Measurements from ENCODE around the gene TMEM8B.

- TF ChIP-seq YY1 (IDR thresholded peaks at IDR 0.05; ENCODE audit: low read depth, low read length) (no peak), POLR2AphosphoS5 (IDR thresholded peaks at IDR 0.05; ENCODE audit: low read length) (no peak), TCF7 (IDR thresholded peaks at IDR 0.05; ENCODE audit: borderline replicate concordance) (no peak), POLR2AphosphoS2 (IDR thresholded peaks at IDR 0.05; ENCODE audit: low read depth, low read length) (no peak), POLR2A (IDR thresholded peaks at IDR 0.05; ENCODE audit: low read depth, low read length) (no peak), RAD51 (IDR thresholded peaks at IDR 0.05) (no peak)
- TF ChIP-seq, protein P1, sequence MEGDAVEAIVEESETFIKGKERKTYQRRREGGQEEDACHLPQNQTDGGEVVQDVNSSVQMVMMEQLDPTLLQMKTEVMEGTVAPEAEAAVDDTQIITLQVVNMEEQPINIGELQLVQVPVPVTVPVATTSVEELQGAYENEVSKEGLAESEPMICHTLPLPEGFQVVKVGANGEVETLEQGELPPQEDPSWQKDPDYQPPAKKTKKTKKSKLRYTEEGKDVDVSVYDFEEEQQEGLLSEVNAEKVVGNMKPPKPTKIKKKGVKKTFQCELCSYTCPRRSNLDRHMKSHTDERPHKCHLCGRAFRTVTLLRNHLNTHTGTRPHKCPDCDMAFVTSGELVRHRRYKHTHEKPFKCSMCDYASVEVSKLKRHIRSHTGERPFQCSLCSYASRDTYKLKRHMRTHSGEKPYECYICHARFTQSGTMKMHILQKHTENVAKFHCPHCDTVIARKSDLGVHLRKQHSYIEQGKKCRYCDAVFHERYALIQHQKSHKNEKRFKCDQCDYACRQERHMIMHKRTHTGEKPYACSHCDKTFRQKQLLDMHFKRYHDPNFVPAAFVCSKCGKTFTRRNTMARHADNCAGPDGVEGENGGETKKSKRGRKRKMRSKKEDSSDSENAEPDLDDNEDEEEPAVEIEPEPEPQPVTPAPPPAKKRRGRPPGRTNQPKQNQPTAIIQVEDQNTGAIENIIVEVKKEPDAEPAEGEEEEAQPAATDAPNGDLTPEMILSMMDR (IDR thresholded peaks at IDR 0.05 in 2 of 3, conservative IDR thresholded peaks at IDR 0.05 in 1 of 3; ENCODE audit: control insufficient read depth in 2 of 3, extremely low read depth in 1 of 3, insufficient read depth in 1 of 3, low read depth in 3 of 3, low read length in 3 of 3): no peak
Measured at GRCh38 chr9:35806101-35806500, 22.9 kb upstream of the TMEM8B start.

Measured in GM12878 (cell line).